A673 (cell line): ENCODE data around the gene TEX48.

Experiments used
- CTCF ChIP-seq: fragments of 300-800, 200-600 bp; sonication (generic); conservative IDR thresholded peaks from 2 replicates; pipeline ENCODE4 v1.5.1; 2017; ENCODE audit warnings: low read depth, mild to moderate bottlenecking, antibody characterized with exemption, low read length, moderate library complexity, mixed read lengths
- EZH2 ChIP-seq: fragments of 200-600 bp; sonication (generic); IDR thresholded peaks from 2 replicates; pipeline ENCODE4 v1.6.1; 2017; ENCODE audit warnings: borderline replicate concordance, low read depth, mild to moderate bottlenecking, mixed read lengths, antibody characterized with exemption, low read length; ENCODE audit not compliant: poor library complexity, severe bottlenecking

- TF ChIP-seq CTCF = no peak
- no peak for TF ChIP-seq EZH2
These were observed 60.4 kb downstream of the TEX48 start for GRCh38 chr9:114621561-114621960.
